Measurements from ENCODE around the gene TMEM220.

- TF ChIP-seq BHLHE40 (IDR thresholded peaks at IDR 0.05; ENCODE audit: borderline replicate concordance in 1 of 2, low read depth in 2 of 2, low read length in 1 of 2), result no peak
- TF ChIP-seq JUNB (IDR thresholded peaks at IDR 0.05), result no peak
- no peak for TF ChIP-seq CEBPZ (IDR thresholded peaks at IDR 0.05; ENCODE audit: low read depth, low read length)
- TF ChIP-seq HDGF (IDR thresholded peaks at IDR 0.05), result no peak
- no peak for TF ChIP-seq YY1 (IDR thresholded peaks at IDR 0.05; ENCODE audit: low read depth, low read length)
- no peak for TF ChIP-seq POLR2AphosphoS2 (IDR thresholded peaks at IDR 0.05; ENCODE audit: low read depth, low read length)
- TF ChIP-seq CTCF (IDR thresholded peaks at IDR 0.05 in 2 of 3, conservative IDR thresholded peaks at IDR 0.05 in 1 of 3; ENCODE audit: control insufficient read depth in 2 of 3, extremely low read depth in 1 of 3, insufficient read depth in 1 of 3, low read depth in 3 of 3, low read length in 3 of 3), result no peak
- no peak for TF ChIP-seq POLR2A (IDR thresholded peaks at IDR 0.05; ENCODE audit: low read depth, low read length)
- TF ChIP-seq ZNF274 (IDR thresholded peaks at IDR 0.05; ENCODE audit: insufficient read depth, insufficient read length), result no peak
- no peak for TF ChIP-seq EP300 (IDR thresholded peaks at IDR 0.05; ENCODE audit: borderline replicate concordance in 1 of 2, control insufficient read depth in 1 of 2, low read depth in 2 of 2, low read length in 2 of 2)
Measured at GRCh38 chr17:10705727-10706126, 24.1 kb downstream of the TMEM220 start.

All from GM12878 (cell line).